Mesothelial cell of epicardium (in vitro differentiated cells): ENCODE results near the gene PROZ. TPM values are rescaled to one million over a fixed set of nuclear protein-coding genes. Genes with fewer than 3 reads are reported as not detected.

Source experiments
- DNase-seq, 2 experiments: peaks; one replicate each; pipeline ENCODE4 v3.0.0; 2021; ENCODE audit warnings: low spot score in 2 of 2; ENCODE audit not compliant: unreplicated experiment in 2 of 2
- H3K27ac Mint-ChIP-seq: 2 replicates; pipeline ENCODE4 v1.8.0; 2021; ENCODE audit warnings: mixed read lengths
- H3K27me3 Mint-ChIP-seq: 2 replicates; pipeline ENCODE4 v1.8.0; 2021; ENCODE audit warnings: low read depth, mixed read lengths
- H3K36me3 Mint-ChIP-seq: 2 replicates; pipeline ENCODE4 v1.8.0; 2021; ENCODE audit warnings: mixed read lengths
- H3K4me1 Mint-ChIP-seq: 2 replicates; pipeline ENCODE4 v1.8.0; 2021; ENCODE audit warnings: mixed read lengths
- H3K4me3 Mint-ChIP-seq: 2 replicates; pipeline ENCODE4 v1.8.0; 2021; ENCODE audit warnings: mild to moderate bottlenecking, moderate library complexity, mixed read lengths
- H3K9me3 Mint-ChIP-seq: 2 replicates; pipeline ENCODE4 v1.8.0; 2021; ENCODE audit warnings: mixed read lengths
- CTCF ChIP-seq: fragments of 200-600 bp; sonication (generic); IDR thresholded peaks from one replicate; pipeline ENCODE4 v1.5.0; 2021; ENCODE audit warnings: antibody characterized with exemption; ENCODE audit not compliant: unreplicated experiment
- total RNA-seq: library from RNA; stranded (reverse); gene quantifications from 3 replicates; pipeline ENCODE4 v1.2.1, GENCODE V29; 2021

PROZ gene
- total RNA-seq, 1 donor from 2014 or later: not detected

GRCh38 chr13:113139577-113139976, 18.9 kb upstream of the PROZ start:
- peaks cover 12% of the 10 kb centered on the region for H3K27me3 Mint-ChIP-seq
- H3K4me3 Mint-ChIP-seq: no peak overlapping the region

DNA sequence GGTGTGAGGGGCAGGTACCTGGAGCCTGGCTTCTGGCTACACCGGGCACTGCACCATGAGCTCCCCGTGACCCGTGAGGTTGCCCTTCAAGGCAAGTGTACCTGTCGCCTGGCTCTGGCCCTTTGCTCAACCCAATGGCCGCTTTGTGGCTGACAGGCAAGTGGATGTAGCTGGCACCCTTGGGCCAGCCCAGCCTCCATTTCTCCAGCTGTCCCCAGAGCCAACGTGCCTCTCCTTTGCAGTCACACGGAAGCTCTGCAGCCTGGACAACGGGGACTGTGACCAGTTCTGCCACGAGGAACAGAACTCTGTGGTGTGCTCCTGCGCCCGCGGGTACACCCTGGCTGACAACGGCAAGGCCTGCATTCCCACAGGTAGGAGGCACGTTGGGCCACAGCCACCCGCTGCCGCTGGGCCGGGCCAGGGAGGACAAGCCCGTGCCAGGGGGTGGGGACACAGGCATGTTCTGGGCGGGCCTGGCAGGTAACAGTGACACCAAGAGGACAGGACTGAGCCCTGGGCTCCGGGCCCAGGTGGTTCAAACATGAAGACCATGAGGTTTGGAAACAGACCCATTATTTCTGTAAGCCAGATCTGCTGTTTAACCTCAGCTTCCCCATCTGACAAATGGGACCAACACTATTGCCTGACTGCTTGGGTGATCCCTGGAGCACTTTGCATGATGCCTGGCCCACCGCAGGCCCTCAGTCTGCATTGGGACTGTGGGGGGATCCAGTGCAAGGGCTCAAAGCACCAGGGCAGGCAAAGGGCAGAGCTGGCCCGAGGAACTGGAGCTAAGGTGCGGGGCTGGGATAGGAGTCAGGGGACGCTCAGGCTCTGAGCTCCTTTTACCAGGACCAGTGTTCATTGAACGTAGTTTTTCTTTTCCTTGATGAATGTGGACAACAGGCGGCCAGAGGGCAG, 17.5 kb upstream of the PROZ start:
- Mint-ChIP-seq H3K36me3 (no peaks in the 10 kb centered on the region), H3K27ac (no peak overlapping the region), H3K27me3 (peaks cover 10% of the 10 kb centered on the region), H3K9me3 (no peaks in the 10 kb centered on the region), H3K4me3 (no peak overlapping the region), H3K4me1 (no peaks in the 10 kb centered on the region)
- DNase-seq: no peak
- no peak for TF ChIP-seq CTCF

More at GRCh38 chr13:113139577-113139976, 18.9 kb upstream of the PROZ start:
- H3K4me1 Mint-ChIP-seq: no peaks in the 10 kb centered on the region
- DNase-seq: no peak
- no peak overlapping the region for H3K27ac Mint-ChIP-seq
- no peak for TF ChIP-seq CTCF
- no peaks in the 10 kb centered on the region for H3K36me3 Mint-ChIP-seq
- H3K9me3 Mint-ChIP-seq: no peaks in the 10 kb centered on the region

- H3K9me3 Mint-ChIP-seq: no peaks in the 10 kb centered on the region
- H3K36me3 Mint-ChIP-seq: no peaks in the 10 kb centered on the region
- H3K27ac Mint-ChIP-seq: no peak overlapping the region
- peaks cover 10% of the 10 kb centered on the region for H3K27me3 Mint-ChIP-seq
- H3K4me3 Mint-ChIP-seq: no peak overlapping the region
- no peak for TF ChIP-seq CTCF
- no peak for DNase-seq
- no peaks in the 10 kb centered on the region for H3K4me1 Mint-ChIP-seq
These were observed 16.9 kb upstream of the PROZ start for GRCh38 chr13:113141601-113141970.

DNA sequence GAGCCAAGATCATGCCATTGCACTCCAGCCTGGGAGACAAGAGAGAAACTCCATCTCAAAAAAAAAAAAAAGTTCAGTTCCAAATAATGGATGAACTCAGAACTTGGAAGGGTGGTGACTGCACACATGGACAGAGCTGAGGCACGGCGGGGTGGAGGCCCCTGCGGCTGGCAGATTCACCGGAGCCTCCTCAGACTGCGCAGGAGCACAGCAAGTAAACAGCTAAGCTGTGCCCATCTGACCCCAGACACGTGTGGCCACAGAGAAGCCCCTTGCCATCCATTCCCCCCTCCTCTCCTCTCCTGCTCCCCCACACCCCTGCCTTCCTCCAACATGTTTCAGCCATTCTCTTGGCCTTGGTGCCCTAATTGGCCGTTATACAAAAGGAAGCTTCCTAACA, 15.6 kb upstream of the PROZ start:
- H3K4me3 Mint-ChIP-seq: no peak overlapping the region
- no peaks in the 10 kb centered on the region for H3K9me3 Mint-ChIP-seq
- no peak for TF ChIP-seq CTCF
- no peak overlapping the region for H3K27ac Mint-ChIP-seq
- H3K36me3 Mint-ChIP-seq: no peaks in the 10 kb centered on the region
- peaks cover 11% of the 10 kb centered on the region for H3K27me3 Mint-ChIP-seq
- no peak for DNase-seq
- H3K4me1 Mint-ChIP-seq: no peaks in the 10 kb centered on the region

GRCh38 chr13:113143466-113144254, 14.8 kb upstream of the PROZ start:
- H3K9me3 Mint-ChIP-seq: no peaks in the 10 kb centered on the region
- H3K36me3 Mint-ChIP-seq: no peaks in the 10 kb centered on the region
- no peak for TF ChIP-seq CTCF
- H3K4me1 Mint-ChIP-seq: no peaks in the 10 kb centered on the region
- peaks cover 11% of the 10 kb centered on the region for H3K27me3 Mint-ChIP-seq
- H3K4me3 Mint-ChIP-seq: no peak overlapping the region
- H3K27ac Mint-ChIP-seq: no peak overlapping the region
- no peak for DNase-seq
